GM21825 (cell line): ENCODE measurements around the gene BECN2.

Experiments
- ATAC-seq: cut with Tn5 transposase; IDR thresholded peaks from one replicate; pipeline ENCODE4 v1.9.1; 2021; ENCODE audit warnings: mild to moderate bottlenecking, moderate library complexity; ENCODE audit not compliant: unreplicated experiment

BECN2 gene

DNA sequence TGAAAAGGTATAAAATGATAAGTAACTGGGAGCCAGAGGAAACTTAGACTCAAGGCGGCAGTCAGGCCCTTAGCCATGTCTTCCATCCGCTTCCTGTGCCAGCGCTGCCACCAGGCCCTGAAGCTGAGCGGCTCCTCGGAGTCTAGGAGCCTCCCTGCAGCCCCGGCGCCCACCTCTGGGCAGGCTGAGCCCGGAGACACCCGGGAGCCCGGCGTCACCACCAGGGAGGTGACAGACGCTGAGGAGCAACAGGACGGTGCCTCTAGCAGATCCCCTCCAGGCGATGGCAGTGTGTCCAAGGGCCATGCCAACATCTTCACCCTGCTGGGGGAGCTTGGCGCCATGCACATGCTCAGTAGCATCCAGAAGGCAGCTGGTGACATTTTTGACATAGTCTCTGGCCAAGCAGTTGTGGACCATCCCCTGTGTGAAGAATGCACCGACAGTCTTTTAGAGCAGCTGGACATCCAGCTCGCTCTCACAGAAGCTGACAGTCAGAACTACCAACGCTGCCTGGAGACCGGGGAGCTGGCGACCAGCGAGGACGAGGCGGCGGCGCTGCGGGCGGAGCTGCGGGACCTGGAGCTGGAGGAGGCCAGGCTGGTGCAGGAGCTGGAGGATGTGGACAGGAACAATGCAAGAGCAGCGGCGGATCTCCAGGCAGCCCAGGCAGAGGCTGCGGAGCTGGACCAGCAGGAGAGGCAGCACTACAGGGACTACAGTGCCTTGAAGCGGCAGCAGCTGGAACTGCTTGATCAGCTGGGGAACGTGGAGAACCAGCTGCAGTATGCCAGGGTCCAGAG lies at the start of gene BECN2:
TSS of gene BECN2 (plus strand) at position 76 of the 803 bp plus-strand sequence. CDS start at position 76, 0 bp downstream.
- ATAC-seq: no peak

DNA sequence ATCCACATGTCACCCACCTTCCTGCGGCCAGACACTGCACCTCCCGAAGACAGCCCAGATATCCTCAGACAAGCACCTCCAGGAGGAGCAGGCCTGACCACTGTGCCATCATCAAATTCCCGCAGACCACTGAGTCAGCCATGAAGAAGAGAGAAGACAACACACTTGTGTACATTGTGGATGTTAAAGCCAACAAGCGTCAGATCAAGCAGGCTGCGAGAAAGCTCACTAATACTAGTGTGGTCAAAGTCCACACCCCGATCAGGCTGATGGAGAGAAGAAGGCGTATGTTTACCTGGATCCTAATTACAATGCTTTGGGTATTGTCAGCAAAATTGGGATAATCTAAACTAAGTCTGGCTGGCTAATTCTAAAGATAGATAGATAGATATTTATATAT lies 41.4 kb upstream of the BECN2 start:
- ATAC-seq: no peak

GRCh38 chr1:241917487-241917886 lies 40.1 kb upstream of the BECN2 start:
- no peak for ATAC-seq

DNA sequence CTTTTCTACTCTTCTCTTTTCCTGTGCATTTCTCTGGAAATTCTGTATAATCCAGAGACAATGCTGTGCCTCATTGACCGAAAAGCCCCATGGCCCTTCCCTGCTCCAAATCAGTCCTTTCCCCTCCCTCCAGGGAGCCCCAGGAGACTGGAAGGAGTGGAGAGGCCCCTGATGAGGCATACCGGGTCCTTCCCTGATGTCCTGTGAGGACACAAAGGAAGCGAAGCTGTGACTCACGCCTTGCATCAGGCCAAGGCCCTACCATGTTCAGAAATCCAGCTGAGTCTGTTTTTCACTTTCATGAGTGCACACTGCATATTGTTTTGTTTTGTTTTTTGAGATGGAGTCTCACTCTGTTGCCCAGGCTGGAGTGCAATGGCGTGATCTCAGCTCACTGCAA lies 38.7 kb upstream of the BECN2 start:
- no peak for ATAC-seq

- no peak for ATAC-seq
These were observed 33.3 kb upstream of the BECN2 start for GRCh38 chr1:241924080-241924808.

DNA sequence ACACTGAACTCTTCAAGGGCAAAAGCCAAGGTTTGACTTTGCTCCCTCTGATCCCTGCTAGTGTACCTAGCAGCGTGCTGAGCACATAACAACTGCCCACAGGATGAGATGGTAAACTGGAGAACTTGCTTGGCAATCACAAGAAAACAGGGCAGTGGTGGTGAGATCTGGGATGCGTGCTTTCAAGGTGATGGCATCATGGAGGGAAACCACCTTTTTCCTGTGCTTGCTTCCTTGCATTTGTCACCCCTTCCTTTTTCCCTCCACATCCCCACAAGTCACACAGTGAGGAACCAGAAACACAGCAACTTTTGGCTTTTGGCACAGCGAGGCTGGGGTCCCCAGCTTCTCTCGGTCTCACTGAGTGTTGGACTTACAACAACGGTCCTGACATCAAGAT lies 31.4 kb upstream of the BECN2 start:
- no peak for ATAC-seq

DNA sequence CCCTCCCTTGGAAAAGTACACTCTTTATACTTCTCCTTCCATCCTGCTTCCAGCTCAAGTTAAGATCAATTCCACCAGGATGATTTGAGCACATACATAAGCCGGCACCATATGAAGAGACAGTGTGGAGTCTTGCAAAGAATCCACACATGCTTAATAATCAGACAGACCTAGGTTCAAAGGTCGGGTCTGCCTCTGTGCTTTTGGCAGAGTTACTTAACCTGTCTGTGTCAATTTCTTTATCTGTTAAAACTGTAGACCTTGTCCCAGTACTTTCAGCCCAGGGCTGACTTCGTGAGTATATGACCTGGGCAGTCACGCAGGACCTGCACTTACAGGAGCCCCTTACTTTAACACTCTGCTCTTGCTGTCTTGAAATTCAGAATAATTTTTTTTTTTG lies 30.2 kb upstream of the BECN2 start:
- no peak for ATAC-seq

- ATAC-seq: no peak
These were observed 24.7 kb upstream of the BECN2 start for GRCh38 chr1:241932845-241933244.

DNA sequence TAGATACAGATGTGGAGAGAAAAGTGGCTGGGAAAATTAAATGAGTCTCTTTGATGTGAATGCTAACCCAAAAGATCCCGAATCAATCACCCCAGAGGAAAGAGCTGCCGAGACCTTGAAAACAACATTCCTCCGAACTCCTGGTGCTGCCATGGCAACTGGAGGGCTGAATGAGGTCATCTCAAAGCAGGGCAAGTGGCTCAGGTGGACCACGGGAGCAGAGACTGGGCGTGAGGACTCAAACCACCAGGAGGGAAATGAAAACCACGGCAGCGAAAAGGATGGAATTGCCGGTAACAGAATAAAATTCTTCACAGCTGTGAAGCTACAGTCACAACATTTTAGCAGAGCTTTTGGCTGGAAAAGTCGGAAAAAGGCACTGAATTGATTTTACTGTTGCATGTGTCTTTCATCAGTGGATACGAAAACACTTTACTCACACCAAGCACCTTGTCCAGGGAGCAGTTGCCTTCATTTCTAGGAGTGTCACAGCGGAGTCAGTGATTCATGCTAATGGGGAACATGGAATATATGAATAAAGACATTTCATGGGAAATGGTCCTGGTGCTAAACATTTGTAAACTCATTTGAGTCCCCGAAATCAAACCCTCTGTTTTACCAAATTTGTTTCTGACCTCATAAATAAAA lies 23.2 kb upstream of the BECN2 start:
- ATAC-seq: no peak

DNA sequence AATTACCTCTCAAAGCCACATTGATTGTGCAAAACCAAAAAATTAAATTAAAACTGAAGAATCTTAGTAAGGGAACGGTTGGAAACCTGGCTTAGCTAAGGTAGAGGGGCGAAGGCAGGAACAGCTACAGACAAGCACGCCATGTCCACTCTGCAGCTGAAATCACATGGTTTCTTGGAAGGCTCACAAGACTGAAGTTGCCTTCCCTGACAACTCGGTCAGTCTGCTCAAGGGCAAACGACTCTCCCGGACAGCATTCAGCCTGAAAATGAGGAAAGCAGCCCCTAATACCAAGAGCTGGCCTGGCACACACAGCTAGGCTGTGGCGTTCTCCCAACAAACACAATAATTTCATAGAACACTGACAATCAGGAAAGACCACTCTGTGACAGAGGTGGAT lies 22.7 kb upstream of the BECN2 start:
- no peak for ATAC-seq

GRCh38 chr1:241939798-241940197 lies 17.8 kb upstream of the BECN2 start:
- no peak for ATAC-seq

DNA sequence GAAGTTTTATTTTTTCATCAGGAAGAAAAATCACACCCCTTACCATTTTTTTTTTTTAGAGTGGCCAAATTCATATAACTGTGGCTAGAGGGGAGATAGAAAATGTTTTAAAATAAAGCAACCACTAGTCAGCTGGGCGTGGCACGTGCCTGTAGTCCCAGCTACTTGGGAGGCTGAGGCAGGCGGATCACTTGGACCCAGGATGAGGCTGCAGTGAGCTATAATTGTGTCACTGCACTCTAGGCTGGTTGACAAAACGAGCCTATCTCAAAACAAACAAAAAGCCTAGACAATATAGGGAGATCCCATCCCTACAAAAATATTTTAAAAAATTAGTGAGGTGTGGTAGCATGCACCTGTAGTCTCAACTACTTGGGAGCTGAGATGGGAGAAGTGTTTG lies 14.8 kb upstream of the BECN2 start:
- ATAC-seq: no peak

DNA sequence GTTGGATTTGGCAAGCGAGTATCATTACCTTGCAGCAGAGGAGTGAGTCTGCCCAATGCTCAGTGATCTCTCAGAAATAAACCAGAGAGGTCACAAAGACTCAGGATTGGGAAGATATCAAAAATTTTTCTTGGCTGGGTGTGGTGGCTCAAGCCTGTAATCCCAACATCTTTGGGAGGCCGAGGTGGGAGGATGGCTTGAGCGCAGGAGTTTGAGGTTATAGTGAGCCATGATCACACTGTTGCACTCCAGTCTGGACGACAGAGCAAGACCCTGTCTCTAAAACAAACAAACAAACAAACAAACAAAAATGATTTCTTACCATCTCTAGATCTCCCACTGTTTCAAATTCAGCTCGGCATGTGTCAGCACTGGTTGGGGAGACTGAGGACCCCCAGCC lies 13.3 kb upstream of the BECN2 start:
- no peak for ATAC-seq

DNA sequence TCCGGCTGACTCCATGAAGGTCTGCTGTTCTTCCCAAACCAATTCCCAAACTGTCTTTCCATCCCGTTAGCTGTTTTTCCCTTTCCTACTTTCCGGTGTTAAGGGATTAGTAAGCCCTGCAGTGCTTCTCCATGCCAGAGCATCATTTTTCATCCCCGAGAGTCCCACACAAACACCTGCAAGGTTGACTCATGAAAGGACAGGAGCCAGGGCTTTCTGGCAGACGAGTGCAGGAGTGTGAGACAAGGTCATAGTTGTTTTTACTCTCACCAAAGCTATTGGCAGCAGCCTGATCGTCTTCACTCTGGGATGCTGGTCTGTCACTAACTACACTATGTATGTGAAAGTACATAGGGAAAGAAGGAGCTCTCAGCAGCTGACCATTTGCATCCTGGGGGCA lies 10.2 kb upstream of the BECN2 start:
- ATAC-seq: no peak

DNA sequence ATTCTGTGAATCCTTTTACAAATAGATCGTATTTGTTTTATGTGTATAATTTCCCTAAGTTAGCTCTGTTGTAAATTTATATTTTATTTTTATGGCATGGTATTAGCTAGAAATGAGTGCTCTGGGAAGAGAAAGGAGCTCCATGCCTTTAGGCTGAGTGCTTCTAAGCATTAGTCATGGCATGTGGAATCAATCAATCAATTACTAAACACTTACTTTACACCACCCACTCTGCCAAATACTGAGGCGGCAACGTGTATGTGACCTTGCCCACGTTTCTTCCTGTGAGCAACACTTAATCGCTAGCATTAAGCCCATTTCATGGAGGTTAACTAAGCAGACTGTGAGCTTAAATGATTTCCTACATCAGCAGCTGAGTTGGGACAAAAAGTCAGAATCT lies 7.2 kb upstream of the BECN2 start:
- ATAC-seq: no peak

DNA sequence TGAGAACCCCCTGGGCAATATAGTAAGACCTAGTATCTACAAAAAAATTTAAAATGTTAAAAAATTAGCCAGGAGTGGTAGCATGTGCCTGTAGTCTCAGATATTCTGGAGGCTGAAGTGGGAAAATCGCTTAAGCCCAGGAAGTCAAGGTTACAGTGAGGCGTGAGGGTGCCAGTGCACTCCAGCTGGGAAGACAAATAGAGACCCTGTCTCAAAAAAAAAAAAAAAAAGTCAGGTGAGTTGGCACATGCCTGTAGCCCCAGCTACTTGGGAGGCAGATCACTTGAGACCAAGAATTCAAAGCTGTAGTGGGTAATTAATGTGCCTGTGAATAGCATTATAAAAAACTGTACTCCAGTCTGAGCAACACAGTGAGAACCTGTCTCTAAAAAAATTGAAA lies 4.6 kb downstream of the BECN2 start:
- no peak for ATAC-seq

- ATAC-seq: no peak
These were observed 6.2 kb downstream of the BECN2 start for GRCh38 chr1:241963722-241964121.

GRCh38 chr1:241964550-241965282 lies 7.1 kb downstream of the BECN2 start:
- no peak for ATAC-seq

- no peak for ATAC-seq
These were observed 11.0 kb downstream of the BECN2 start for GRCh38 chr1:241968611-241969010.

- no peak for ATAC-seq
These were observed 15.3 kb downstream of the BECN2 start for GRCh38 chr1:241972703-241973369.

DNA sequence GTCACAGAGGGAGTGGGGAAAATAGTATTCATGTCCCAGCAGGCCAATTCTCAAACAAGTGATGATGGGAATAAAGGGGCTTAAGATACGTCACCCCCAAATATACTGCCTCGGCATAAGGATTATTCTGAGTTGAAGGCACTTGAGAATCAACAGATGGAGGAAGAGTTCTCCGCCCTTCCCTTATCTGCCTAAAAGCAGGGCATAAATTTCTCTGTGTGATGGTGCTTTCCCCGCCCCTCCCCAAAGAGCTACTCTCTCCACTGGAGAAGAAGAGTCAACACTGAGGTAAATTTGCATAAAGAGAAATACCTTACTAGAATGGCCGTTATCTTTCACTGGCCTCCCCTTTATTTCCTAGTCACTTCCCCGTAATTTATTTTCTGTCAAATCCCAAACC lies 18.7 kb downstream of the BECN2 start:
- ATAC-seq: no peak
